ENCODE results near the gene ENPP3. TPM values are rescaled to one million over a fixed set of nuclear protein-coding genes. Genes with fewer than 3 reads are reported as not detected.

ENPP3 gene
- total RNA-seq (2011; cell fraction: chromatin; rRNA removed; ENCODE audit: low replicate concordance): 51.5 and 84.3 TPM in 2 replicates
- total RNA-seq (2011; cell fraction: nucleolus; rRNA removed): 30.4 and 31.7 TPM in 2 replicates
- total RNA-seq (2011; cell fraction: nucleoplasm; rRNA removed): 43.2 and 48.7 TPM in 2 replicates
- total RNA-seq (2014; rRNA removed) (14.0 and 18.5 TPM in 2 replicates), total RNA-seq (2014; rRNA removed; fragmentation: Illumina TruSeq; extraction: Trizol) (27.1 and 27.9 TPM in 2 replicates), total RNA-seq (2015; rRNA removed; fragmentation: Illumina TruSeq; extraction: Trizol) (20.7 and 23.0 TPM in 2 replicates), total RNA-seq (2021) (17.7 and 22.3 TPM in 2 replicates), polyA plus RNA-seq (2011; rRNA removed) (21.6 and 32.8 TPM in 2 replicates), polyA plus RNA-seq (2014; fragmentation: Illumina TruSeq; extraction: Trizol) (18.1 and 21.6 TPM in 2 replicates), polyA plus RNA-seq (2014; fragmentation: Nextera tagmentation; extraction: Ambion mirVana) (10 to 100 TPM; 15.1 to 23.5 TPM), polyA plus RNA-seq (2014; rRNA removed) (17.4 and 17.8 TPM in 2 replicates), polyA minus RNA-seq (2011; rRNA and poly(A)+ RNA removed) (36.6 and 42.0 TPM in 2 replicates), Bru-seq, nascent RNA (percentile 70 among the genes with signal in this experiment), BruChase-seq, experiment 1, labeled RNA remaining after a 2-hour chase (percentile 70 among the genes with signal in this experiment), BruChase-seq, experiment 2, labeled RNA remaining after a 6-hour chase (percentile 66 among the genes with signal in this experiment)
- 7.3 and 11.4 TPM in 2 replicates for polyA plus RNA-seq (2011; cell fraction: cytosol; rRNA removed)
- 26.8 and 29.1 TPM in 2 replicates for polyA plus RNA-seq (2011; cell fraction: nucleus; rRNA removed)
- 14.6 and 15.7 TPM in 2 replicates for polyA plus RNA-seq (2012)
- polyA minus RNA-seq (2011; cell fraction: cytosol; rRNA and poly(A)+ RNA removed): 4.6 and 9.1 TPM in 2 replicates
- 22.2 and 36.7 TPM in 2 replicates for polyA minus RNA-seq (2011; cell fraction: nucleus; rRNA and poly(A)+ RNA removed)
- long read RNA-seq, experiment 1, partial matches to known transcripts: 3 of 7 reads
- long read RNA-seq, experiment 1, other reads (novel, unspliced or antisense): 2 of 7 reads
- long read RNA-seq, experiment 2, partial matches to known transcripts: 1 of 12 reads
- long read RNA-seq, experiment 2, other reads (novel, unspliced or antisense): 9 of 12 reads
- long read RNA-seq, experiment 3, partial matches to known transcripts: 1 of 8 reads
- long read RNA-seq, experiment 3, other reads (novel, unspliced or antisense): 4 of 8 reads

- H3K27me3 ChIP-seq (ENCODE audit: control insufficient read depth in 2 of 2, insufficient read depth in 2 of 2, low read length in 2 of 2): no peaks in the 10 kb centered on the region
- no peaks in the 10 kb centered on the region for H4K20me1 ChIP-seq (replicated peaks; ENCODE audit: control insufficient read depth, insufficient read depth, low read length)
- DNase-seq (ENCODE audit: extremely low read depth in 1 of 4, low spot score in 3 of 4) (peak; percentile 20 to 52 (median 37)), FAIRE-seq (peak; percentile 54), ATAC-seq (peak; percentile 70)
- H3K79me2 ChIP-seq (ENCODE audit: control insufficient read depth, insufficient read depth, low read length): peaks cover 47% of the 10 kb centered on the region
- intact Hi-C loops (cut with micrococcal nuclease) (no loop called here), in situ Hi-C loops (cut with MboI) (loop anchor here (25.0 kb wide), 1 partner anchor 1175 kb away; the partner anchor contains the start of gene RPS12)
- ChIA-PET CTCF (ENCODE audit: low intra/inter-chr PET ratio) (no interaction called here), POLR2A (interaction anchor here (0.5 to 1.5 kb wide), 4 partner anchors 10 to 21 kb away, joined by 3 to 9 read pairs (median 5); partner anchors contain the start of gene MED23)
- H3K4me3 ChIP-seq: peak within 1 kb of the TSS; percentile 27
- H3K36me3 ChIP-seq (ENCODE audit: control insufficient read depth, insufficient read depth, low read length): peaks cover 8% of the 10 kb centered on the region; the same call in 2 of the 3 replicates
- H3K9me3 ChIP-seq (replicated peaks; ENCODE audit: control insufficient read depth, insufficient read depth, low read depth, low read length): peaks cover 2% of the 10 kb centered on the region; the same call in 1 of the 2 replicates
- peak within 1 kb of the TSS; percentile 71 for H2AFZ ChIP-seq (ENCODE audit: low read depth, low read length)
- TSS peak; percentile 74 for BruUV-seq (replicated peaks)
- H3K9ac ChIP-seq (ENCODE audit: insufficient read depth in 1 of 2, low read depth in 2 of 2, low read length in 2 of 2): peak within 1 kb of the TSS in 1 of 2 experiments; percentile 76; a peak in 2 of 4 replicates
- H3K4me1 ChIP-seq (replicated peaks in 1 of 2; ENCODE audit: control insufficient read depth in 2 of 2, insufficient read depth in 2 of 2, low read length in 2 of 2): peaks cover 4 to 10% of the 10 kb centered on the region in 2 experiments; a peak in 4 of 5 replicates
- peak within 1 kb of the TSS; percentile 86; the same call in 2 of the 3 replicates for H3K27ac ChIP-seq (ENCODE audit: extremely low read depth, low read depth, low read length)
- 33% methylated on average over 10 of the region's 10 CpGs for WGBS (ENCODE audit: insufficient coverage, low coverage, missing lambda C conversion rate)
- H3K9me1 ChIP-seq (ENCODE audit: control insufficient read depth, insufficient read depth, low read length): no peaks in the 10 kb centered on the region
- H3K4me2 ChIP-seq (ENCODE audit: insufficient read depth, low read length): peak within 1 kb of the TSS; percentile 62
- TF ChIP-seq SRSF3 (IDR thresholded peaks at IDR 0.05; ENCODE audit: insufficient read depth, low read length) (no peak), NFIC (IDR thresholded peaks at IDR 0.05) (peak; percentile 5; the same call in 1 of the 2 replicates), CEBPG (CRISPR knock-in tag; IDR thresholded peaks at IDR 0.05) (peak; percentile 63; the same call in 1 of the 2 replicates), CEBPG (tag; conservative IDR thresholded peaks at IDR 0.05 in 1 of 2, IDR thresholded peaks at IDR 0.05 in 1 of 2) (peak; percentile 90 to 96), ZNF316 (IDR thresholded peaks at IDR 0.05) (peak; percentile 71), RBFOX2 (IDR thresholded peaks at IDR 0.05; ENCODE audit: low read depth, low read length) (peak; percentile 55), PHF8 (IDR thresholded peaks at IDR 0.05; ENCODE audit: borderline replicate concordance, low read length) (peak; percentile 18; the same call in 1 of the 2 replicates), RFX5 (IDR thresholded peaks at IDR 0.05; ENCODE audit: low read depth, low read length) (no peak), CBX5 (IDR thresholded peaks at IDR 0.05; ENCODE audit: borderline replicate concordance, low read depth) (no peak), ZBTB8A (IDR thresholded peaks at IDR 0.05; ENCODE audit: partially characterized antibody) (peak; percentile 27), ZNF780A (CRISPR knock-in tag; IDR thresholded peaks at IDR 0.05) (no peak), HMGN3 (IDR thresholded peaks at IDR 0.05; ENCODE audit: borderline replicate concordance, extremely low read depth, insufficient read length, low read depth, low read length) (no peak), ELF1 (tag; IDR thresholded peaks at IDR 0.05) (0 out of 2 replicates have a peak, but pooled peaks have one; percentile 27), HMBOX1 (IDR thresholded peaks at IDR 0.05) (peak; percentile 73), POLR2H (tag; IDR thresholded peaks at IDR 0.05; ENCODE audit: low read depth) (peak; percentile 64; the same call in 1 of the 2 replicates), PML (IDR thresholded peaks at IDR 0.05; ENCODE audit: low read length) (peak; percentile 31; the same call in 1 of the 2 replicates)
These were observed at the start of gene ENPP3 for GRCh38 chr6:131636880-131637792. ENPP3 (plus strand) TSS chr6:131637302; CDS start chr6:131637385, 83 bp downstream.
